ENCODE data around the gene EXOC6B.
A peak's percentile ranks its signal among the peaks of the same experiment; 100 is the strongest.

EXOC6B gene

GRCh38 chr2:72270556-72271275 is 555.1 kb downstream of the EXOC6B start:
- no peaks in the 10 kb centered on the region for H3K27me3 ChIP-seq (ENCODE audit: insufficient read depth, low read length, poor library complexity)
- no peak overlapping the region for H2BK15ac ChIP-seq (replicated peaks; ENCODE audit: low read depth)
- no peak overlapping the region for H3K56ac ChIP-seq (ENCODE audit: low read length)
- H3K9ac ChIP-seq (ENCODE audit: low read length): no peak overlapping the region
- no peak overlapping the region for H3K27ac ChIP-seq (ENCODE audit: low read depth, low read length)
- no CpG with 5 or more reads among the region's 1 CpG for WGBS (ENCODE audit: extremely low coverage, insufficient coverage, low lambda C conversion rate)
- H3K36me3 ChIP-seq (ENCODE audit: control insufficient read depth, insufficient read depth, low read length): no peaks in the 10 kb centered on the region
- no peak overlapping the region for H3K23ac ChIP-seq (ENCODE audit: low read length)
- no peak for DNase-seq
- H2BK5ac ChIP-seq (ENCODE audit: low read length): no peak overlapping the region
- no peak overlapping the region for H3K4ac ChIP-seq (ENCODE audit: low read depth, low read length)
- H2BK120ac ChIP-seq (ENCODE audit: low read depth, low read length): no peak overlapping the region
- H3K4me3 ChIP-seq (ENCODE audit: low read length): no peak overlapping the region
- H4K8ac ChIP-seq (ENCODE audit: low read depth, low read length): no peak overlapping the region
- H3K79me2 ChIP-seq (ENCODE audit: control insufficient read depth, insufficient read depth, low read length): no peaks in the 10 kb centered on the region
- no peak overlapping the region for H2AK5ac ChIP-seq (ENCODE audit: low read length)
- no peak overlapping the region for H3K4me2 ChIP-seq (ENCODE audit: low read length)
- no peaks in the 10 kb centered on the region for H3K79me1 ChIP-seq (ENCODE audit: low read length)
- no peak overlapping the region for H4K5ac ChIP-seq (ENCODE audit: low read length)
- H3K4me1 ChIP-seq (ENCODE audit: control insufficient read depth, low read depth, low read length): no peaks in the 10 kb centered on the region
- H3K18ac ChIP-seq (ENCODE audit: low read length): no peak overlapping the region

- Histone ChIP-seq H4K5ac (ENCODE audit: low read length) (no peak overlapping the region), H2BK120ac (ENCODE audit: low read depth, low read length) (no peak overlapping the region), H4K8ac (ENCODE audit: low read depth, low read length) (no peak overlapping the region), H2BK5ac (ENCODE audit: low read length) (no peak overlapping the region), H2BK15ac (replicated peaks; ENCODE audit: low read depth) (no peak overlapping the region), H3K56ac (ENCODE audit: low read length) (no peak overlapping the region), H3K4me2 (ENCODE audit: low read length) (no peak overlapping the region), H3K27me3 (ENCODE audit: insufficient read depth, low read length, poor library complexity) (no peaks in the 10 kb centered on the region), H3K18ac (ENCODE audit: low read length) (no peak overlapping the region), H3K36me3 (ENCODE audit: control insufficient read depth, insufficient read depth, low read length) (no peaks in the 10 kb centered on the region), H3K4me3 (ENCODE audit: low read length) (no peak overlapping the region), H3K79me1 (ENCODE audit: low read length) (no peaks in the 10 kb centered on the region), H2AK5ac (ENCODE audit: low read length) (no peak overlapping the region), H3K27ac (ENCODE audit: low read depth, low read length) (no peak overlapping the region), H3K9ac (ENCODE audit: low read length) (no peak overlapping the region), H3K4ac (ENCODE audit: low read depth, low read length) (no peak overlapping the region), H3K23ac (ENCODE audit: low read length) (no peak overlapping the region), H3K79me2 (ENCODE audit: control insufficient read depth, insufficient read depth, low read length) (no peaks in the 10 kb centered on the region), H3K4me1 (ENCODE audit: control insufficient read depth, low read depth, low read length) (no peaks in the 10 kb centered on the region)
- no peak for DNase-seq
Observed at GRCh38 chr2:72263776-72264060, 562.1 kb downstream of the EXOC6B start.

- H2BK5ac ChIP-seq (ENCODE audit: low read length): no peak overlapping the region
- no peak overlapping the region for H3K56ac ChIP-seq (ENCODE audit: low read length)
- H3K4me3 ChIP-seq (ENCODE audit: low read length): no peak overlapping the region
- no peak overlapping the region for H3K18ac ChIP-seq (ENCODE audit: low read length)
- no peaks in the 10 kb centered on the region for H3K79me1 ChIP-seq (ENCODE audit: low read length)
- no peak overlapping the region for H3K4ac ChIP-seq (ENCODE audit: low read depth, low read length)
- no peak overlapping the region for H2BK120ac ChIP-seq (ENCODE audit: low read depth, low read length)
- H3K9ac ChIP-seq (ENCODE audit: low read length): no peak overlapping the region
- WGBS (ENCODE audit: extremely low coverage, insufficient coverage, low lambda C conversion rate): no CpG with 5 or more reads among the region's 4 CpGs
- no peak overlapping the region for H4K8ac ChIP-seq (ENCODE audit: low read depth, low read length)
- H4K5ac ChIP-seq (ENCODE audit: low read length): no peak overlapping the region
- no peak overlapping the region for H3K4me2 ChIP-seq (ENCODE audit: low read length)
- no peak for DNase-seq
- H3K36me3 ChIP-seq (ENCODE audit: control insufficient read depth, insufficient read depth, low read length): no peaks in the 10 kb centered on the region
- H2AK5ac ChIP-seq (ENCODE audit: low read length): no peak overlapping the region
- H3K4me1 ChIP-seq (ENCODE audit: control insufficient read depth, low read depth, low read length): no peaks in the 10 kb centered on the region
- H3K27ac ChIP-seq (ENCODE audit: low read depth, low read length): no peak overlapping the region
- no peak overlapping the region for H2BK15ac ChIP-seq (replicated peaks; ENCODE audit: low read depth)
- no peaks in the 10 kb centered on the region for H3K27me3 ChIP-seq (ENCODE audit: insufficient read depth, low read length, poor library complexity)
- H3K23ac ChIP-seq (ENCODE audit: low read length): no peak overlapping the region
- no peaks in the 10 kb centered on the region for H3K79me2 ChIP-seq (ENCODE audit: control insufficient read depth, insufficient read depth, low read length)
Observed at GRCh38 chr2:72263043-72263775, 562.6 kb downstream of the EXOC6B start.

GRCh38 chr2:72261076-72261475 is 564.8 kb downstream of the EXOC6B start:
- Histone ChIP-seq H3K4me1 (ENCODE audit: control insufficient read depth, low read depth, low read length) (no peaks in the 10 kb centered on the region), H3K56ac (ENCODE audit: low read length) (no peak overlapping the region), H2BK120ac (ENCODE audit: low read depth, low read length) (no peak overlapping the region), H3K27ac (ENCODE audit: low read depth, low read length) (no peak overlapping the region), H3K36me3 (ENCODE audit: control insufficient read depth, insufficient read depth, low read length) (no peaks in the 10 kb centered on the region), H3K79me2 (ENCODE audit: control insufficient read depth, insufficient read depth, low read length) (no peaks in the 10 kb centered on the region), H3K23ac (ENCODE audit: low read length) (no peak overlapping the region), H3K4ac (ENCODE audit: low read depth, low read length) (no peak overlapping the region), H3K9ac (ENCODE audit: low read length) (no peak overlapping the region), H3K18ac (ENCODE audit: low read length) (no peak overlapping the region), H3K27me3 (ENCODE audit: insufficient read depth, low read length, poor library complexity) (no peaks in the 10 kb centered on the region), H2BK15ac (replicated peaks; ENCODE audit: low read depth) (no peak overlapping the region), H2BK5ac (ENCODE audit: low read length) (no peak overlapping the region), H3K79me1 (ENCODE audit: low read length) (no peaks in the 10 kb centered on the region), H4K5ac (ENCODE audit: low read length) (no peak overlapping the region), H2AK5ac (ENCODE audit: low read length) (no peak overlapping the region), H4K8ac (ENCODE audit: low read depth, low read length) (no peak overlapping the region), H3K4me2 (ENCODE audit: low read length) (no peak overlapping the region), H3K4me3 (ENCODE audit: low read length) (no peak overlapping the region)
- no CpG with 5 or more reads among the region's 2 CpGs for WGBS (ENCODE audit: extremely low coverage, insufficient coverage, low lambda C conversion rate)
- peak; percentile 7 for DNase-seq

- Histone ChIP-seq H3K9ac (ENCODE audit: low read length) (no peak overlapping the region), H4K8ac (ENCODE audit: low read depth, low read length) (no peak overlapping the region), H2BK5ac (ENCODE audit: low read length) (no peak overlapping the region), H3K56ac (ENCODE audit: low read length) (no peak overlapping the region), H3K27ac (ENCODE audit: low read depth, low read length) (no peak overlapping the region), H3K23ac (ENCODE audit: low read length) (no peak overlapping the region), H3K79me2 (ENCODE audit: control insufficient read depth, insufficient read depth, low read length) (no peaks in the 10 kb centered on the region), H3K4ac (ENCODE audit: low read depth, low read length) (no peak overlapping the region), H3K4me3 (ENCODE audit: low read length) (no peak overlapping the region), H2AK5ac (ENCODE audit: low read length) (no peak overlapping the region), H3K36me3 (ENCODE audit: control insufficient read depth, insufficient read depth, low read length) (no peaks in the 10 kb centered on the region), H3K79me1 (ENCODE audit: low read length) (no peaks in the 10 kb centered on the region), H2BK15ac (replicated peaks; ENCODE audit: low read depth) (no peak overlapping the region), H3K27me3 (ENCODE audit: insufficient read depth, low read length, poor library complexity) (no peaks in the 10 kb centered on the region), H3K4me1 (ENCODE audit: control insufficient read depth, low read depth, low read length) (no peaks in the 10 kb centered on the region), H4K5ac (ENCODE audit: low read length) (no peak overlapping the region), H2BK120ac (ENCODE audit: low read depth, low read length) (no peak overlapping the region), H3K18ac (ENCODE audit: low read length) (no peak overlapping the region), H3K4me2 (ENCODE audit: low read length) (no peak overlapping the region)
- WGBS (ENCODE audit: extremely low coverage, insufficient coverage, low lambda C conversion rate): no CpG with 5 or more reads among the region's 1 CpG
- DNase-seq: no peak
Observed at GRCh38 chr2:72255540-72255939, 570.3 kb downstream of the EXOC6B start.
